IMR-90 (cell line): ENCODE measurements around the gene ADGRG6. TPM values are rescaled to one million over a fixed set of nuclear protein-coding genes. Genes with fewer than 3 reads are reported as not detected.

Experiments
- ATAC-seq: fragments of 200-7000 bp; cut with Tn5 transposase; 2 replicates; pipeline ENCODE4 v1.9.1; 2020; ENCODE audit warnings: low read depth, mild to moderate bottlenecking, moderate library complexity
- BruUV-seq: library from RNA; stranded (reverse); fragments of 400-500 nt; replicated peaks from 2 replicates; lab custom pipeline; 2021; lab: Mats Ljungman, UMichigan
- CTCF ChIA-PET: fragments of 300-600 bp; formaldehyde crosslinking; extraction: SDS; loops from one replicate; lab custom pipeline; 2021; ENCODE audit warnings: antibody characterized with exemption; lab: Yijun Ruan, JAX
- POLR2A ChIA-PET: fragments of 300-600 bp; sonication (Branson Sonifier 250); formaldehyde crosslinking; loops from one replicate; lab custom pipeline; 2022; ENCODE audit warnings: antibody characterized with exemption; ENCODE audit not compliant: unreplicated experiment; lab: Charles Lee
- DNase-seq: peaks from one replicate; pipeline ENCODE4 v3.0.0; 2013
- H2AFZ ChIP-seq: replicated peaks from 2 replicates; pipeline ENCODE3; 2013; ENCODE audit warnings: low read length, mild to moderate bottlenecking; ENCODE audit not compliant: poor library complexity
- H2AK5ac ChIP-seq: 2 replicates; pipeline ENCODE4 v1.6.1; 2013; ENCODE audit warnings: low read depth, low read length, inconsistent platforms
- H2AK9ac ChIP-seq: replicated peaks from 2 replicates; pipeline ENCODE3; 2013; ENCODE audit warnings: mild to moderate bottlenecking, low read depth, low read length, moderate library complexity; ENCODE audit not compliant: poor library complexity
- H2BK120ac ChIP-seq: 2 replicates; pipeline ENCODE4 v1.6.1; 2013; ENCODE audit warnings: low read depth, low read length, inconsistent platforms
- H2BK15ac ChIP-seq: 3 replicates; pipeline ENCODE4 v1.6.1; 2013; ENCODE audit warnings: low read depth, low read length, inconsistent platforms
- H2BK20ac ChIP-seq: 2 replicates; pipeline ENCODE4 v1.6.1; 2013; ENCODE audit warnings: low read depth, mild to moderate bottlenecking, inconsistent platforms, low read length, moderate library complexity
- H2BK5ac ChIP-seq: 2 replicates; pipeline ENCODE4 v1.6.1; 2013; ENCODE audit warnings: mild to moderate bottlenecking, low read depth, low read length, inconsistent platforms; ENCODE audit not compliant: poor library complexity, severe bottlenecking
- H3K14ac ChIP-seq: replicated peaks from 2 replicates; pipeline ENCODE4 v1.6.1; 2013; ENCODE audit warnings: low read depth, low read length, inconsistent platforms
- H3K18ac ChIP-seq: 2 replicates; pipeline ENCODE4 v1.6.1; 2013; ENCODE audit warnings: low read depth, low read length, control low read depth
- H3K23ac ChIP-seq: 2 replicates; pipeline ENCODE4 v1.6.1; 2013; ENCODE audit warnings: low read depth, low read length, inconsistent platforms
- H3K27ac ChIP-seq: 2 replicates; pipeline ENCODE4 v1.5.1; 2013; ENCODE audit warnings: mild to moderate bottlenecking, control low read depth, low read length; ENCODE audit not compliant: insufficient read depth
- H3K27me3 ChIP-seq: 2 replicates; pipeline ENCODE4 v1.6.1; 2013; ENCODE audit warnings: low read length; ENCODE audit not compliant: control insufficient read depth, insufficient read depth
- H3K36me3 ChIP-seq: 2 replicates; pipeline ENCODE4 v1.6.1; 2013; ENCODE audit warnings: low read length, mixed read lengths; ENCODE audit not compliant: control insufficient read depth, insufficient read depth
- H3K4ac ChIP-seq: 2 replicates; pipeline ENCODE4 v1.6.1; 2013; ENCODE audit warnings: low read depth, low read length, inconsistent platforms
- H3K4me1 ChIP-seq: 2 replicates; pipeline ENCODE4 v1.6.1; 2013; ENCODE audit warnings: low read length, mixed read lengths; ENCODE audit not compliant: control insufficient read depth, insufficient read depth
- H3K4me2 ChIP-seq: 2 replicates; pipeline ENCODE4 v1.6.1; 2013; ENCODE audit warnings: low read depth, mild to moderate bottlenecking, control low read depth, low read length, moderate library complexity
- H3K4me3 ChIP-seq: 2 replicates; pipeline ENCODE4 v1.5.1; 2013; ENCODE audit warnings: low read depth, mild to moderate bottlenecking, control low read depth, low read length, moderate library complexity; ENCODE audit not compliant: insufficient read depth
- H3K56ac ChIP-seq: 2 replicates; pipeline ENCODE4 v1.6.1; 2013; ENCODE audit warnings: low read length, inconsistent platforms; ENCODE audit not compliant: insufficient read depth; ENCODE audit errors: extremely low read depth
- H3K79me1 ChIP-seq, 2 experiments: 2 replicates each; pipeline ENCODE4 v1.6.1; 2013; ENCODE audit warnings: low read length in 2 of 2, inconsistent platforms in 1 of 2, low read depth in 1 of 2
- H3K9ac ChIP-seq: 2 replicates; pipeline ENCODE4 v1.6.1; 2013; ENCODE audit warnings: low read depth, low read length, control low read depth
- H3K9me1 ChIP-seq: 2 replicates; pipeline ENCODE4 v1.6.1; 2013; ENCODE audit warnings: low read length, inconsistent platforms; ENCODE audit not compliant: insufficient read depth
- H3K9me3 ChIP-seq: 2 replicates; pipeline ENCODE4 v1.6.1; 2013; ENCODE audit warnings: low read length; ENCODE audit not compliant: control insufficient read depth, insufficient read depth
- H4K20me1 ChIP-seq: 2 replicates; pipeline ENCODE4 v1.6.1; 2013; ENCODE audit warnings: low read length, inconsistent platforms; ENCODE audit not compliant: insufficient read depth
- H4K5ac ChIP-seq: 2 replicates; pipeline ENCODE4 v1.6.1; 2013; ENCODE audit warnings: mild to moderate bottlenecking, low read depth, low read length, control low read depth
- H4K8ac ChIP-seq, 2 experiments: 2 replicates each; pipeline ENCODE4 v1.6.1; 2013; ENCODE audit warnings: low read depth in 2 of 2, low read length in 2 of 2, control low read depth in 1 of 2, inconsistent platforms in 1 of 2
- H4K91ac ChIP-seq: 2 replicates; pipeline ENCODE4 v1.6.1; 2013; ENCODE audit warnings: low read depth, low read length, inconsistent platforms; ENCODE audit not compliant: insufficient read depth
- BHLHE40 ChIP-seq: fragments of 150-350 bp; IDR thresholded peaks from 2 replicates; pipeline ENCODE4 v1.6.1; 2016; ENCODE audit warnings: mild to moderate bottlenecking, low read depth, low read length
- CEBPB ChIP-seq: IDR thresholded peaks from 2 replicates; pipeline ENCODE4 v1.6.1; 2012; ENCODE audit warnings: low read depth, low read length, improper control_type of control experiment
- CHD1 ChIP-seq: IDR thresholded peaks from 2 replicates; pipeline ENCODE4 v1.6.1; 2012; ENCODE audit warnings: low read depth, low read length, improper control_type of control experiment
- ELK1 ChIP-seq: fragments of 150-350 bp; IDR thresholded peaks from 2 replicates; pipeline ENCODE4 v1.6.1; 2016; ENCODE audit warnings: low read depth, mild to moderate bottlenecking, low read length, moderate library complexity, borderline replicate concordance
- FOS ChIP-seq: fragments of 150-350 bp; IDR thresholded peaks from 2 replicates; pipeline ENCODE4 v1.6.1; 2016; ENCODE audit warnings: low read depth, low read length
- MAFK ChIP-seq: IDR thresholded peaks from 2 replicates; pipeline ENCODE4 v1.6.1; 2012; ENCODE audit warnings: low read depth, low read length, improper control_type of control experiment
- NFE2L2 ChIP-seq: fragments of 150-350 bp; IDR thresholded peaks from 2 replicates; pipeline ENCODE4 v1.6.1; 2016; ENCODE audit warnings: low read depth, mild to moderate bottlenecking, low read length
- RAD21 ChIP-seq: IDR thresholded peaks from 2 replicates; pipeline ENCODE4 v1.6.1; 2012; ENCODE audit warnings: low read length, improper control_type of control experiment
- RFX5 ChIP-seq: IDR thresholded peaks from 2 replicates; pipeline ENCODE4 v1.8.0; 2012; ENCODE audit warnings: low read depth, mild to moderate bottlenecking, low read length, moderate library complexity
- SMC3 ChIP-seq: fragments of 150-350 bp; IDR thresholded peaks from 2 replicates; pipeline ENCODE4 v1.6.1; 2016; ENCODE audit warnings: low read depth, mild to moderate bottlenecking, antibody characterized with exemption, low read length, moderate library complexity
- WGBS, 2 experiments: methylation state at CpG; one replicate each; pipeline versions ENCODE4 v1.1.5 to v1.1.7; 2013; ENCODE audit warnings: missing lambda C conversion rate in 2 of 2; ENCODE audit not compliant: insufficient read length in 1 of 2; ENCODE audit errors: extremely low coverage in 2 of 2; 5-methylcytosine and 5-hydroxymethylcytosine counted together
- dilution Hi-C: fragments of 300-500 bp; cut with HindIII; formaldehyde crosslinking; loops from one replicate; pipeline ENCODE4 v1.14.3; 2018; ENCODE audit warnings: low sequenced_read_pairs; ENCODE audit not compliant: unreplicated experiment
- in situ Hi-C: fragments of 300-500 bp; cut with MboI; formaldehyde crosslinking; loops from 3 replicates; pipeline ENCODE4 v1.14.3; 2019; ENCODE audit warnings: low sequenced_read_pairs, inconsistent platforms, mixed read lengths
- intact Hi-C: fragments of 100-400 bp; cut with micrococcal nuclease; formaldehyde crosslinking; loops from 2 replicates; pipeline ENCODE4 v1.10.0; 2022
- polyA plus RNA-seq, 3 experiments: library from polyadenylated mRNA; depleted of rRNA; stranded (reverse); fragments of >200 nt; gene quantifications; 2 replicates each; pipeline ENCODE4 v1.2.3, GENCODE V29; 2012; ENCODE audit warnings: low replicate concordance in 1 of 3
- total RNA-seq: library from RNA; depleted of rRNA; stranded (reverse); fragments of >200 nt; gene quantifications from 2 replicates; pipeline ENCODE4 v1.2.3, GENCODE V29; 2012

Gene ADGRG6
- total and polyA plus RNA-seq, 2 of the 4 experiments (the other 2 are of a cell fraction): 10.0 to 20.3 TPM

GRCh38 chr6:142470421-142470820, 168.6 kb downstream of the ADGRG6 start:
- DNase-seq (no peak), ATAC-seq (no peak)
- no peak overlapping the region for H4K91ac ChIP-seq
- H4K20me1 ChIP-seq: no peaks in the 10 kb centered on the region
- no peak overlapping the region for H3K23ac ChIP-seq
- TF ChIP-seq NFE2L2 (no peak), MAFK (no peak), ELK1 (no peak), CHD1 (no peak), CEBPB (no peak), RFX5 (no peak), FOS (no peak), RAD21 (no peak), SMC3 (no peak), BHLHE40 (no peak)
- peaks cover 3% of the 10 kb centered on the region for H3K9me3 ChIP-seq
- in situ Hi-C loops: loop anchor here (10.0 kb wide), 1 partner anchor 964 kb away; no protein-coding TSS in a partner anchor
- H3K4me3 ChIP-seq: no peak overlapping the region
- no peaks in the 10 kb centered on the region for H3K4me1 ChIP-seq
- no peak overlapping the region for H2BK5ac ChIP-seq
- no peak overlapping the region for H2AFZ ChIP-seq
- no peak overlapping the region for H3K27ac ChIP-seq
- no peak overlapping the region for H2AK9ac ChIP-seq
- H3K36me3 ChIP-seq: no peaks in the 10 kb centered on the region
- no peak overlapping the region for H3K56ac ChIP-seq
- H3K79me1 ChIP-seq: no peaks in the 10 kb centered on the region
- H3K4me2 ChIP-seq: no peak overlapping the region
- dilution Hi-C loops: no loop called here
- no peak overlapping the region for H2BK20ac ChIP-seq
- BruUV-seq: no TSS peak
- CTCF ChIA-PET: no interaction called here
- H2BK15ac ChIP-seq: no peak overlapping the region
- no peak overlapping the region for H3K9ac ChIP-seq
- H3K4ac ChIP-seq: no peak overlapping the region
- H3K14ac ChIP-seq: no peak overlapping the region
- H3K9me1 ChIP-seq: no peaks in the 10 kb centered on the region
- H4K8ac ChIP-seq: no peak overlapping the region
- intact Hi-C loops: loop anchor here (5.0 to 10.0 kb wide), 2 partner anchors 94 to 1747 kb away; no protein-coding TSS in a partner anchor
- no peak overlapping the region for H4K5ac ChIP-seq
- no CpG with 5 or more reads among the region's 1 CpG for WGBS, 2 experiments
- H2BK120ac ChIP-seq: no peak overlapping the region
- H2AK5ac ChIP-seq: no peak overlapping the region
- H3K27me3 ChIP-seq: no peaks in the 10 kb centered on the region
- POLR2A ChIA-PET: no interaction called here
- no peak overlapping the region for H3K18ac ChIP-seq
